ENCODE measurements around the gene TSPO2.
A peak's percentile ranks its signal among the peaks of the same experiment; 100 is the strongest.

Gene TSPO2

DNA sequence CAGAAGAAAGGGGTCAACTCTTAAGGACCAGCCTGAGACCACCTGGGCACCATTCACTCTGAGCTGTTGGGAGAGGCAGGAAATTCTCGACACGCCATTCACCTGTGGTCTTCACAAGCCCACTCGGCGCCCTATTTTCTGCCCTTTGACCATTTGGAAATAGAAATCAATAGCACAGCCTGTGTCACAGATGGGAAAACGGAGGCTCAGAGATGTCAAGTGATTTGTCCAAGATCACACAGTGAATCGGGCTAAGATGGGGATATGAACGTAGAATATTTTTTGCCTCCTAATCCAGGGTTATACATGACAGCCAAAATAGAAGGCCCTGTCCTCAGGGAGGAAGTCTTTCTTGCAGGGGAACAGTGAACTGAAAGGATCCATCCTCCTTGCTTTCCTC lies 7.7 kb downstream of the TSPO2 start:
- Mint-ChIP-seq H3K27me3 (ENCODE audit: low read depth) (no peaks in the 10 kb centered on the region), H3K36me3 (ENCODE audit: low read depth) (peaks cover 5% of the 10 kb centered on the region), H3K4me1 (ENCODE audit: low read depth) (peaks cover 13% of the 10 kb centered on the region), H3K4me3 (no peak overlapping the region), H3K27ac (no peak overlapping the region), H3K9me3 (peaks cover 4% of the 10 kb centered on the region)
- DNase-seq (ENCODE audit: low spot score), result no peak

DNA sequence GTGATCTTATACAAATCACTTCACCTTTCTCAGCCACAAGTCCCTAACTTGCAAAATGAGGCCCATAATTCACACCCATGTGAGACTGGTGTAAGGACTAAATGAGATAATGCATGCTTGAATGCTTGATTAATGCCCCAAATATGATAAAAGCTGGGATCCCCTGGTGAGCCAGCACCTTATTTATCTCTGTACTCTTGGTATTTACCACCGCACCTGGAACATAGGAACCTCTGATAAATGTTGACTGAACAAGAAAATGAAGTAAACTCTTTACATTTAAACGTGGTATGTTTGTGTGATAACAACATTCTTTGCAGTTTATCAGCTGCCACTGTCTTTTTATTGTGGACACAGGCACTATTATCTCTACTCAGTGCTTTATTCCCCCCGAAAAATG lies 8.3 kb downstream of the TSPO2 start:
- peaks cover 4% of the 10 kb centered on the region for H3K9me3 Mint-ChIP-seq
- H3K36me3 Mint-ChIP-seq (ENCODE audit: low read depth), result peaks cover 5% of the 10 kb centered on the region
- no peak for DNase-seq (ENCODE audit: low spot score)
- H3K4me1 Mint-ChIP-seq (ENCODE audit: low read depth), result peaks cover 13% of the 10 kb centered on the region
- no peak overlapping the region for H3K4me3 Mint-ChIP-seq
- no peak overlapping the region for H3K27ac Mint-ChIP-seq
- no peaks in the 10 kb centered on the region for H3K27me3 Mint-ChIP-seq (ENCODE audit: low read depth)

DNA sequence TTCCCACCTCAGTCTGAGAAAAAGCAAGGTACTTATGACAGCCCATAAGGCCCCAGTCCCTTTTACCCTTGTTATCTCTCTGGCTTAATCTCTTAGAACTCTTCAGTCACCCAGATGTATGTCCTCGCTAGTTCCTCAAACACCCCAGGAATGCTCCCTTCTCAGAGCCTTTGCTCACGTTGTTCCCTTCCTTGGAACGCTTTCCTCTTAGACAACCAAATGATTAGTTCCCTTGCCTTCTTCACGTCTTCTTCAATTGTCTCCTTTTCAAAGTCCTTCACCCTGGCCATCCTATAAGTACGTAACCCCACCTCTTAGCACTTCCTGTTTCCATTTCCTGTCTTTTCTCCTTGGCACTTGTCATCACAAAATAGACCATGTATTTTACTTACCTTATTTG lies 9.6 kb downstream of the TSPO2 start:
- H3K36me3 Mint-ChIP-seq (ENCODE audit: low read depth), result peaks cover 5% of the 10 kb centered on the region
- peak overlapping the region; percentile 24 for H3K4me3 Mint-ChIP-seq
- H3K9me3 Mint-ChIP-seq, result peaks cover 4% of the 10 kb centered on the region
- H3K4me1 Mint-ChIP-seq (ENCODE audit: low read depth), result peaks cover 13% of the 10 kb centered on the region
- DNase-seq (ENCODE audit: low spot score), result no peak
- H3K27ac Mint-ChIP-seq, result peak overlapping the region; percentile 88
- H3K27me3 Mint-ChIP-seq (ENCODE audit: low read depth), result no peaks in the 10 kb centered on the region

DNA sequence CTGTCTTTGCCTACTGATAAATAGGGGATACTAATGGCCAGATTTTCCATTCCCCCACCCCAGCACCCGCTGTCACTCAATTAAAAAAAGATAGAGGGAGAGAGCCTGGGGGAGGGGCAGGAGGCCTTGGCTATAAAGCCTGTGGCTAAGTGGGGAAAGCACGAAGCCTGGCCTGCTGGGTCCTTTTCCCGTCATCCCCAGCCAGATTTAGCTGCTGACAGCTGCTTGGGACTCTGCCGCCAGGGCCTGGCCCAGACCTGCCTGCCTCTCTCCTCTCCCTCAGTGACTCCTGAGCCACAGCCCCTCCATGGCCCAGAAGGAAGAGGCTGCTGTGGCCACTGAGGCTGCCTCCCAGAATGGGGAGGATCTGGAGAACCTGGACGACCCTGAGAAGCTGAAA lies 10.8 kb downstream of the TSPO2 start, which contains the start of gene APOBEC2:
Gene APOBEC2, plus strand, starts transcription at position 162 of the 400 bp plus-strand sequence. Its CDS starts 146 bp downstream, at position 308.
- no peak for DNase-seq (ENCODE audit: low spot score)
- peak within 1 kb of the TSS; percentile 24 for H3K4me3 Mint-ChIP-seq
- peak within 1 kb of the TSS; percentile 88 for H3K27ac Mint-ChIP-seq
- H3K9me3 Mint-ChIP-seq, result peaks cover 4% of the 10 kb centered on the region
- H3K4me1 Mint-ChIP-seq (ENCODE audit: low read depth), result peaks cover 13% of the 10 kb centered on the region
- no peaks in the 10 kb centered on the region for H3K27me3 Mint-ChIP-seq (ENCODE audit: low read depth)
- peaks cover 5% of the 10 kb centered on the region for H3K36me3 Mint-ChIP-seq (ENCODE audit: low read depth)

DNA sequence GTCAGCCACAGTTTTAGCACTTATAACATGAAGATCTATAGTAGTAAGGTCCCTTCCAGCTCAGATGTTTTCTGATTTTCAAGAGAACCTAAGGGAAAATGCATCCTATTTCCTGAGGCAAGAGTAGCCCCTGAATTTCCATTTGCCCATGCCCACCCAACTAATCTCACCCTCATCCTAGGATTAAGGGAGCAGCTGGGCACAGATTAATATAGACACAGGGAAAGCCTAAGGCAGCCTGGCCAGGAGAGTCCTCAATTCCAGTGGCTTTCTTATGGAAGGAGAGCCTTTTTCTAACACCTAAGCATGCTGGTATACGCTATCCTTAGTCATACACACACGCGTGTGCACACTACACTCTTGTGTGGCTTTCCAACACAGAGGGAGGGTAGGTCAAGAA lies 12.2 kb downstream of the TSPO2 start:
- H3K4me3 Mint-ChIP-seq, result no peak overlapping the region
- DNase-seq (ENCODE audit: low spot score), result no peak
- H3K9me3 Mint-ChIP-seq, result peaks cover 4% of the 10 kb centered on the region
- peaks cover 5% of the 10 kb centered on the region for H3K36me3 Mint-ChIP-seq (ENCODE audit: low read depth)
- no peaks in the 10 kb centered on the region for H3K27me3 Mint-ChIP-seq (ENCODE audit: low read depth)
- no peak overlapping the region for H3K27ac Mint-ChIP-seq
- H3K4me1 Mint-ChIP-seq (ENCODE audit: low read depth), result peaks cover 15% of the 10 kb centered on the region

DNA sequence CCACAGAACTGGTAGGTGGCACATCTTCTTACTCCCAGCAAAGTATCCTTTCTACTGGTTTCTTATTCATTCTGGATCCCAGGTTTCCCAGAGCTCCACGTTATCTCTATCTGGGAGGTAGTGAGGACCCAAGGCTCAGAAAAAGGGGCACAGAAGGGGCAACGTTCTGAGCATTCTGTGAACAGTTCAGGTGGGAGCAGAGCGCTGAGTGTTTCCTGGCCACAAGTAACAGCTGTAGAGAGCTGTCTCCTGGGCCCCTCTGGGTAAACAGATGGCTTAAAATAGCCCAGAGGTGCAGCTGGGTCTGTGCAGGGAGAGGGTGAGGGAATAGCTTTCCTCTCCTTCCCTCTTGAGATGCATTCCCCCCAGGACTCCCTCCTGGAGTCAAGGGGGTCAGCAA lies 12.9 kb downstream of the TSPO2 start:
- peaks cover 8% of the 10 kb centered on the region for H3K36me3 Mint-ChIP-seq (ENCODE audit: low read depth)
- no peak overlapping the region for H3K4me3 Mint-ChIP-seq
- peaks cover 4% of the 10 kb centered on the region for H3K9me3 Mint-ChIP-seq
- H3K27ac Mint-ChIP-seq, result no peak overlapping the region
- DNase-seq (ENCODE audit: low spot score), result no peak
- no peaks in the 10 kb centered on the region for H3K27me3 Mint-ChIP-seq (ENCODE audit: low read depth)
- H3K4me1 Mint-ChIP-seq (ENCODE audit: low read depth), result peaks cover 15% of the 10 kb centered on the region

DNA sequence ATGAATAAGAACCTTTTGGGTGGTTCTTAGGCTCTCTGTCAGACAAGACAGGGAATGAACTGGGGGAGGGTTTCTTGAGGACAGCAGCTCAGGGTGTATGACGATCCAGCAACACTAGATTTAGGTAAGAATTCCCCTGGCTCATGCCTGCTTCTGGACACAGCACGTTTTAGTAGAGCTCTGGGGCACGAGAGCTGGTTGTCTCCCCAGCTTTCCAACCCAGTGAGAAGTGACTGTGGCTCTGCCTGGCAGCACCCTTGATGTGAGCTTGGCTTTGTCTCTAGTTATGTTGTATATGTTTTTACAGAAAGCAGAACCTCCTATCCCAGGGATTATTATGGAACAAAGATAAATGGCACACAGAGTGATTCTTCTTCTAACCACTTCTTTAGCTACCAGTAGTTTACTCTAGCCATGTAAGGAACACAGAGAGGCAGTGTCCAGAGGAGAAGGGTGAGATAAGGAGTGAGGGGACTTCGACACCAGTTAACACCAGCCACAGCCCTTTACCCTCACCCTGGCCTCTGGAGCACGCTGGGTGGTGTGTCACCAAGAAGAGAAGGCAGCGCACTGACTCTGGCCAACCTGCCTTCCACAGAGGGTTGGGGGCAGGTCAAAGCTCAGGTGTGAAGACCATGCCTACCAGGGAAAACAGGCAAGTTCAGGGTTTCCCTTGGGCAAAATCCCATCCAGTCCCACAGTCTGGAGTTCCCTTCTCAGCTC lies 14.7 kb downstream of the TSPO2 start:
- H3K9me3 Mint-ChIP-seq, result peaks cover 2% of the 10 kb centered on the region
- H3K4me3 Mint-ChIP-seq, result no peak overlapping the region
- DNase-seq (ENCODE audit: low spot score), result no peak
- H3K27ac Mint-ChIP-seq, result no peak overlapping the region
- peaks cover 6% of the 10 kb centered on the region for H3K36me3 Mint-ChIP-seq (ENCODE audit: low read depth)
- peaks cover 12% of the 10 kb centered on the region for H3K4me1 Mint-ChIP-seq (ENCODE audit: low read depth)
- H3K27me3 Mint-ChIP-seq (ENCODE audit: low read depth), result no peaks in the 10 kb centered on the region

DNA sequence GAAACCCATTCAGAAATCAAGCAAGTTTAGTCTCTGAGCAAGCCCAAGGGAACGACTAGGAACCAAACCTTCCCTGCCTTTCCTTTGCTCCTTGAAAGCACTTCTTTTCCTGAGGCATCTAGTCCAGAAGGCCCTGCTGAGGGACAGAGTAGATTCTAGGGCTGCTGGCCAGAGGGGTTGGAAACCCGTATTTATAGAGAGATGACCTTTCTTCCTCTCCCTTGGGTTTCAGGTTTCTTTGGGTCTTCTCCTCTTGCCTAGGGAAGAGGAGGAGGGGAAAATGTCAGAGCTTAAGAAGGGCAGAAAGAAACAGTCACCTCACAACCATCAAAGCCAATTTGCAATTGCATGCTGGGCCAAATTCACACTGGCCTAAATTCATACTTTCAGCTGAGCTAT lies 16.5 kb downstream of the TSPO2 start:
- H3K36me3 Mint-ChIP-seq (ENCODE audit: low read depth), result peaks cover 7% of the 10 kb centered on the region
- H3K9me3 Mint-ChIP-seq, result no peaks in the 10 kb centered on the region
- no peak for DNase-seq (ENCODE audit: low spot score)
- no peak overlapping the region for H3K4me3 Mint-ChIP-seq
- H3K27me3 Mint-ChIP-seq (ENCODE audit: low read depth), result no peaks in the 10 kb centered on the region
- H3K27ac Mint-ChIP-seq, result peak overlapping the region; percentile 2
- H3K4me1 Mint-ChIP-seq (ENCODE audit: low read depth), result peaks cover 2% of the 10 kb centered on the region

DNA sequence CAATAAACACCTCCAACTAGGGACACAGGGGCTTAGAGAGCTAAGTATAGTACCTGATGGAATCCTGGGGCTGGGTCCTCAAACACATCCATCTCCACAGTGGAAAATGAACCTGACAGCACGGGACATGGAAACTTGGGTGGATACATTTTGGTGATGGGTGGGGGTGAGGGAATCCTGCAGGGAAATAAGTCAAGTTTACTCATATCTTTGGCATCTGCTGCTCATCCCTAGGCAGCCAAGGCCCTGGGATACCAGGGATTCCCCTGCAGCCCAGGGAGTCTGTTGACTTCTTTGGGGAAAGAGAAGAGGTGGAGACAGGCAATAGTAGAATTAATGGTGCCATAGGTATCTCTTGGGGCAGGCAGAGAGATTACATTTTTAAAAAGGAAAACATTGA lies 17.3 kb downstream of the TSPO2 start:
- Mint-ChIP-seq H3K9me3 (no peaks in the 10 kb centered on the region), H3K27me3 (ENCODE audit: low read depth) (no peaks in the 10 kb centered on the region), H3K4me3 (no peak overlapping the region), H3K27ac (no peak overlapping the region), H3K36me3 (ENCODE audit: low read depth) (peaks cover 8% of the 10 kb centered on the region), H3K4me1 (ENCODE audit: low read depth) (peaks cover 2% of the 10 kb centered on the region)
- no peak for DNase-seq (ENCODE audit: low spot score)

DNA sequence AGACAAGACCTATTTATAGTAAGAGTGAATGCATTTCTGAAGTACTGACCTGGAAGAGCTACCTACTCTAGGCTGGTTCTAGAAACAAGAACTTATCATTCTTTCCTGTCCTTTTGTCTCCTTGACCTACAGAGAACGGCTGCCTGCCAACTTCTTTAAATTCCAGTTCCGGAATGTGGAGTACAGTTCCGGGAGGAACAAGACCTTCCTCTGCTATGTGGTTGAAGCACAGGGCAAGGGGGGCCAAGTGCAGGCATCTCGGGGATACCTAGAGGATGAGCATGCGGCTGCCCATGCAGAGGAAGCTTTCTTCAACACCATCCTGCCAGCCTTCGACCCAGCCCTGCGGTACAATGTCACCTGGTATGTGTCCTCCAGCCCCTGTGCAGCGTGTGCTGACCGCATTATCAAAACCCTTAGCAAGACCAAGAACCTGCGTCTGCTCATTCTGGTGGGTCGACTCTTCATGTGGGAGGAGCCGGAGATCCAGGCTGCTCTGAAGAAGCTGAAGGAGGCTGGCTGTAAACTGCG lies 19.0 kb downstream of the TSPO2 start:
- Mint-ChIP-seq H3K27ac (no peak overlapping the region), H3K36me3 (ENCODE audit: low read depth) (peaks cover 16% of the 10 kb centered on the region), H3K9me3 (no peaks in the 10 kb centered on the region), H3K27me3 (ENCODE audit: low read depth) (no peaks in the 10 kb centered on the region), H3K4me1 (ENCODE audit: low read depth) (peaks cover 5% of the 10 kb centered on the region), H3K4me3 (no peak overlapping the region)
- no peak for DNase-seq (ENCODE audit: low spot score)

DNA sequence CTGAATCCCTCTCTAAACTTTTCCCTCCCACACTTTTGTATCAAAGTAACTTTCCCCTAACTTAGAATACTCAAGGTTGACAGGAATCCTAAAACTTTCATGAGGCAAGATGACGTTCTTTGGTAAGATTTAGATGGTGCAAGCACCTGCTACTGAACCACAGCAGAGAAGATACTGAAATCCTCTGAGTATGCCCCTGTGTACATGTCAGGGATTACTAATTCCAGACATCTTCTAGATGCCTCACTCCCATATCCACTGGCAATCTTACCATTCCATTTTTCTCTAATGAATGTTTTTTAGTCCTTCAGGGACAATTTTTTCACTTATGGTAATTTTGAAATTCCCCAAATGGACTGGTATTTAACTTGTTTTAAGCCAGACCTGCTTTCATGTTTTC lies 19.8 kb downstream of the TSPO2 start:
- H3K4me3 Mint-ChIP-seq, result no peak overlapping the region
- DNase-seq (ENCODE audit: low spot score), result no peak
- no peaks in the 10 kb centered on the region for H3K9me3 Mint-ChIP-seq
- peaks cover 12% of the 10 kb centered on the region for H3K4me1 Mint-ChIP-seq (ENCODE audit: low read depth)
- no peak overlapping the region for H3K27ac Mint-ChIP-seq
- H3K36me3 Mint-ChIP-seq (ENCODE audit: low read depth), result peaks cover 24% of the 10 kb centered on the region
- H3K27me3 Mint-ChIP-seq (ENCODE audit: low read depth), result no peaks in the 10 kb centered on the region

DNA sequence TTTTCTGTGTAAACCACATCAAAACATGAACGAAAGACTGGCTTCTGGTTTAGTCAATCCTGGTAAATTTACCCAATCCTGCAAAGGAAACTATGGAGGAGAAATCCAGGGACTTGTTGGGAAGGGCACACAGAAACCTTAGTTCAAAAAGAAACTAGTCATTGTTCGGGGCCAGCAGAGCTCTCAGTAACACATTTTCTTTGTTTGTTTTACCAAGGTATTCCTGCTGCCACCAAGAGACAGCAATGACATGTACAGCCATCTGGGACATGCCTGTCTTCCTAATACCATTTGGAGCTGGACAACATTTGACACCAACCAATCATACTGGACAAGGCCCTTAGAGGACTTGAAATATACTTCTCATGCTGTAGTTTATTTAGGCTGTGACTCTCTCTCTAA lies 21.6 kb downstream of the TSPO2 start:
- Mint-ChIP-seq H3K4me1 (ENCODE audit: low read depth) (peaks cover 20% of the 10 kb centered on the region), H3K9me3 (no peaks in the 10 kb centered on the region), H3K36me3 (ENCODE audit: low read depth) (peaks cover 33% of the 10 kb centered on the region), H3K27me3 (ENCODE audit: low read depth) (no peaks in the 10 kb centered on the region), H3K4me3 (no peak overlapping the region), H3K27ac (no peak overlapping the region)
- no peak for DNase-seq (ENCODE audit: low spot score)

DNA sequence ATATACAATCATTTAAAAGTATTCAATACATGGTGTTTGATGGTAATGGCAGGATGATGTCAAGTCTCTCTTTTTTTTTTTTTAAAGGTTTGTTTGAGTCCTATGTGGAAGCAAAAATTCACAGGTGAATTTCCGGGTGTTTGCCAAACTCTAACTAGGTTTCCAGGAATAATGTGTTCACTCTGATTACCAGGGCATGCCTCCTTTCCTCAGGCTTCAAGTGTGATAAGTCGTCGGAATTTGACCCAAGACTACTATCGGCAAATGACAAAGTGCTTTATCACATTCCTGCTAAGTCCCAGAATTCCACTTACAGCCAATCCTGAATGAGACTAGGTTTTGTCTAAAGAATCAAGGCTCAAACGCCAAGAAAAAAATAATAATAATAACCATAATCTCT lies 22.6 kb downstream of the TSPO2 start:
- H3K36me3 Mint-ChIP-seq (ENCODE audit: low read depth), result peaks cover 38% of the 10 kb centered on the region
- H3K27ac Mint-ChIP-seq, result no peak overlapping the region
- no peaks in the 10 kb centered on the region for H3K9me3 Mint-ChIP-seq
- H3K27me3 Mint-ChIP-seq (ENCODE audit: low read depth), result no peaks in the 10 kb centered on the region
- H3K4me1 Mint-ChIP-seq (ENCODE audit: low read depth), result peaks cover 28% of the 10 kb centered on the region
- no peak for DNase-seq (ENCODE audit: low spot score)
- H3K4me3 Mint-ChIP-seq, result no peak overlapping the region

DNA sequence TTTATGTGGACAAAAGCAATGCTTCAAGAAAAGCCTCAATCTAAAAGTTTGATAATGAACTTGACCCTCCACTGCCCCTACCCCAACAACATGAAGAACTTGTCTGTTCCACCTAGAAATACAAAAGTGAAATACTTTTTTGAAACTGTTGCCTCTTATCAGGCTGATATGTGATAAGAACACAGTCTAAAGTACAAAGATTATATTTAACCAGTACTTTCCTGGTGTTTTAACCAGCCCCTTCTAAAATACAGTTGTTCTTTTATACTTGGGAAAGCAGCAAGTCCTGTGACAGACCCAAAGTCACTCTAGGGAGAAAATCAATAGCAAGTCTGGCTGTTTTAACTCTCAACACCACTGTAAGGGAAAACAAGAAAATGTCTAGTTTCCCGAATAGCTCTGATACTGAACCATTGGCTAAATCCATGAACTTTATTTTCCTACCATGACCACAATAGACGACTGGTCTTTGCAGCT lies 23.3 kb downstream of the TSPO2 start:
- Mint-ChIP-seq H3K36me3 (ENCODE audit: low read depth) (peaks cover 38% of the 10 kb centered on the region), H3K9me3 (no peaks in the 10 kb centered on the region), H3K4me1 (ENCODE audit: low read depth) (peaks cover 34% of the 10 kb centered on the region), H3K4me3 (no peak overlapping the region), H3K27me3 (ENCODE audit: low read depth) (no peaks in the 10 kb centered on the region), H3K27ac (no peak overlapping the region)
- no peak for DNase-seq (ENCODE audit: low spot score)

Data from T-helper 2 cell treated with Interferon-gamma antibody and Interleukin-4, amounts not matched to agents 5 μg/mL and 100 μg/mL, for 36 hours (primary cell).